RWPE2 (cell line): ENCODE measurements around the gene PTP4A2.
"Not testable (repeated sequence)": the region's sequence is repeated elsewhere in the genome, so short reads cannot be mapped to it uniquely, and the experiment has no call there.

ENCODE experiments used
- ATAC-seq: fragments of 200-7000 bp; cut with Tn5 transposase; 3 replicates; pipeline ENCODE4 v1.9.1; 2021; ENCODE audit warnings: low read depth
- DNase-seq: peaks from one replicate; pipeline ENCODE4 v3.0.0-alpha.2; 2020; ENCODE audit warnings: low spot score
- H3K27ac ChIP-seq: fragments of 450-650 bp; 2 replicates; pipeline ENCODE4 v1.5.1; 2017; ENCODE audit warnings: mild to moderate bottlenecking; ENCODE audit not compliant: poor library complexity, severe bottlenecking
- H3K27me3 ChIP-seq: fragments of 250-450 bp; sonication (Bioruptor Pico); 2 replicates; pipeline ENCODE4 v1.5.1; 2021; ENCODE audit warnings: mild to moderate bottlenecking, moderate library complexity; ENCODE audit not compliant: insufficient read depth, poor library complexity, severe bottlenecking
- H3K36me3 ChIP-seq: fragments of 250-450 bp; sonication (Bioruptor Pico); 2 replicates; pipeline ENCODE4 v1.5.1; 2020; ENCODE audit warnings: low read depth, mild to moderate bottlenecking, moderate library complexity
- H3K4me1 ChIP-seq: fragments of 250-450 bp; sonication (Bioruptor Pico); 2 replicates; pipeline ENCODE4 v1.5.1; 2021; ENCODE audit warnings: mild to moderate bottlenecking, moderate library complexity; ENCODE audit not compliant: insufficient read depth, poor library complexity, severe bottlenecking
- H3K4me3 ChIP-seq: fragments of 250-450 bp; sonication (Bioruptor Pico); 2 replicates; pipeline ENCODE4 v1.5.1; 2021; ENCODE audit warnings: mild to moderate bottlenecking, moderate library complexity; ENCODE audit not compliant: severe bottlenecking
- H3K9me3 ChIP-seq: fragments of 250-450 bp; sonication (Bioruptor Pico); 2 replicates; pipeline ENCODE4 v1.5.1; 2021; ENCODE audit warnings: mild to moderate bottlenecking, moderate library complexity; ENCODE audit not compliant: severe bottlenecking
- CTCF ChIP-seq: fragments of 450-650 bp; IDR thresholded peaks from one replicate; pipeline ENCODE4 v1.5.1; 2017; ENCODE audit warnings: mild to moderate bottlenecking, moderate library complexity; ENCODE audit not compliant: poor library complexity, severe bottlenecking

Gene PTP4A2

DNA sequence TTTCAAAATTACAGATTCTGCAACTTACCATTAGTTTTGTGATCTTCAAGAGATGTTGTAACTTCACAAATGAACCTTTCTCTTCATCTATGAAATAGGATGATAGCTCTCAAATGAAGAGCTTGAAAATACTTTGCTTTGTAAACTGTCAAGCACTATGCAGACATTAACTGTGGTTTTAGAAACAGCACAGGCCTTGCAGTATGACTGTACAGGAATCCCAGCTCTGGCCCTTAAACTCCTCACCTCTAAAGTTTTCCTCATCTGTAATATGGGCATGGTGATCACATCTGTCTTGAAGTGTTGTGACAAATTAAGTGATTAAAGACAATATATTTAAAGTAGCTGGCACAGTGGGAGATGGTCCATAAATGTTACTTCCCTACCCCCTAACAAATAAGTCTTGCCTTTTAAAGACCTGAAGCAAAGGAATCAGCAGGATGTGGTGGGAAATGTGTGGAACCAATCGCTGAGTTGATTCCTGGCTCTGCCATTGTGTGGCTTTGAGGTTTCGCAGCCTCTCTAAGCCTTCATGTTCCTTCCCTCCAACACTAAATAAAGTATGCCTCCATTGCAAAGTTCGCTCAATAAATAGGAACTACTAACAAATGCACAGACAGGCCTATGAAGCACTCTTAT, 5.5 kb upstream of the PTP4A2 start:
- no peak for ATAC-seq

DNA sequence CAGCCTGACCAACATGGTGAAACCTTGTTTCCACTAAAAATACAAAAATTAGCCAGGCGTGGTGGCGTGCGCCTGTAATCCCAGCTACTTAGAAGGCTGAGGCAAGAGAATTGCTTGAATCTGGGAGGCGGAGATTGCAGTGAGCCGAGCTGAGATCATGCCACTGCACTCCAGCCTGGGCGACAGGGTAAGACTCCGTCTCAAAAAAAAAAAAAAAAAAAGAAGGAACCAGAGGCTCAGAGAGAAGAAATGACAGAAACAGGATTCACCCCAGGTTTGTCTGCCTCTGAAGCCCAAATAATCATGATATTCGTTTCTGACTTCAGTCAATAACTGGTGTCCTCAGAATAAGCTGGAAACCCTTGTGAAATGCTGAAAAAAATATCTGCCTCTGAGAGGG, 3.9 kb upstream of the PTP4A2 start:
- not testable (repeated sequence) for H3K9me3 ChIP-seq, H3K4me3 ChIP-seq, H3K36me3 ChIP-seq, H3K27me3 ChIP-seq, DNase-seq, ATAC-seq
- H3K4me1 ChIP-seq = peaks cover 37% of the 10 kb centered on the region
- H3K27ac ChIP-seq = peak overlapping the region; percentile 88

More for the DNA sequence above, 5.5 kb upstream of the PTP4A2 start:
- Histone ChIP-seq H3K4me1 (peaks cover 35% of the 10 kb centered on the region), H3K4me3 (no peak overlapping the region), H3K9me3 (no peaks in the 10 kb centered on the region), H3K36me3 (no peaks in the 10 kb centered on the region), H3K27me3 (no peaks in the 10 kb centered on the region), H3K27ac (peak overlapping the region; percentile 88)
- no peak for TF ChIP-seq CTCF
- DNase-seq = no peak

- peak; percentile 72 for ATAC-seq
- peak; percentile 75 for TF ChIP-seq CTCF
- Histone ChIP-seq H3K9me3 (no peaks in the 10 kb centered on the region), H3K27me3 (no peaks in the 10 kb centered on the region), H3K27ac (peak overlapping the region; percentile 95), H3K36me3 (0 out of 2 replicates have a peak, but pooled peaks cover 4% of the 10 kb centered on the region), H3K4me3 (no peak overlapping the region), H3K4me1 (peaks cover 41% of the 10 kb centered on the region)
- peak; percentile 86 for DNase-seq
Observed at GRCh38 chr1:31939484-31940329, 1.5 kb upstream of the PTP4A2 start.

DNA sequence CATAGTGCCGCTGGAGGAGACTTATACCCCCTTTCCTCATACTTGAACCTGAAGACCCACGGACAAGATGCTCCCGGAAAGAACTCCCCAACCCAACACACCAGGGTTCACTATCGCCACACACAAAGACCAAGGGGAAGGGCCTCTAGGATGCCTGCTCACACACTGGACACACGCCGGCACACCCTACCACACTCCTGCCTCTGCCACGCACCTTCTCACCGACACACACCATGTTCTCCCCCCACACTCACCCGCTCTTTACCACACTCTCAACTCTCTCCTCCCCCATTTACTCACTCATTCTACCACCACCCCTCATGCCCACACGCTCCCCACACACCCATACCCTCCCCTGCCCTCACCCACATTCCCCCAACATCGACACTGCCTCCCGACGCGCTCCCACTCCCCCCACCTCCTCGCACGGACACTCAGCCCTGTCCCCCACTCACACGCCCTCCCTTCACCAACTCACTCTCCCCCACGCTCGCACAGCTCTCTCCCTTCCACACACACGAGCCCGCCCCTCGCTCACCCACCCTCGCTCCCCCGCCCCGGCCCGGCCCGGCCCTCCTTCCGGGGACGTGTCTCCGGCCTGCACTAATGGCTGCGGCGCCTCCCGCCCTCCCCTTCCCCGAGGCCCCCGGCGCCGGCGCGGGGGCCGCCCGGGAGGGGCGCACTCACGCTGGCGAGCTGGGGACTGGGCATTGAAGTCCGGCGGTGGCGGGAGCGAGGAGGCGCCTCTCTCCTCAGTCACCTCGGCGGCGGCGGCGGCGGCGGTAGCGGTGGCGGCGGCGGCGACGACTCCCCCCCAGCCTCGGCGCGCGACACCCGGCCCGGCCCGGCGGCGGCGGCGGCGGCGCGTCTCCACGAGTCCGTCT, 626 bp downstream of the PTP4A2 start:
- peak; percentile 73 for DNase-seq
- Histone ChIP-seq H3K27me3 (no peaks in the 10 kb centered on the region), H3K4me3 (peak overlapping the region; percentile 99), H3K4me1 (peaks cover 51% of the 10 kb centered on the region), H3K27ac (peak overlapping the region; percentile 95), H3K36me3 (peaks cover 8% of the 10 kb centered on the region; the same call in 1 of the 2 replicates), H3K9me3 (no peaks in the 10 kb centered on the region)
- TF ChIP-seq CTCF = no peak
- ATAC-seq = peak; percentile 21; the same call in 2 of the 3 replicates

- peak overlapping the region; percentile 95 for H3K27ac ChIP-seq
- no peak for TF ChIP-seq CTCF
- ATAC-seq = no peak
Observed at GRCh38 chr1:31936981-31937299, 1.2 kb downstream of the PTP4A2 start.

More at GRCh38 chr1:31936981-31937299, 1.2 kb downstream of the PTP4A2 start:
- DNase-seq = no peak
- peak overlapping the region; percentile 99 for H3K4me3 ChIP-seq
- peaks cover 57% of the 10 kb centered on the region for H3K4me1 ChIP-seq
- H3K27me3 ChIP-seq = no peaks in the 10 kb centered on the region
- H3K36me3 ChIP-seq = peaks cover 8% of the 10 kb centered on the region; the same call in 1 of the 2 replicates
- no peaks in the 10 kb centered on the region for H3K9me3 ChIP-seq
